RCC 7860 (cell line): ENCODE data around the gene PPDPF.

ENCODE experiments used
- DNase-seq: peaks from one replicate; pipeline ENCODE4 v3.0.0-alpha.2; 2015; ENCODE audit warnings: low spot score
- FAIRE-seq: peaks from 2 replicates; lab custom pipeline; 2012; peaks lifted over from hg19 to GRCh38; lab: Jason Lieb, UNC

The PPDPF gene

DNA sequence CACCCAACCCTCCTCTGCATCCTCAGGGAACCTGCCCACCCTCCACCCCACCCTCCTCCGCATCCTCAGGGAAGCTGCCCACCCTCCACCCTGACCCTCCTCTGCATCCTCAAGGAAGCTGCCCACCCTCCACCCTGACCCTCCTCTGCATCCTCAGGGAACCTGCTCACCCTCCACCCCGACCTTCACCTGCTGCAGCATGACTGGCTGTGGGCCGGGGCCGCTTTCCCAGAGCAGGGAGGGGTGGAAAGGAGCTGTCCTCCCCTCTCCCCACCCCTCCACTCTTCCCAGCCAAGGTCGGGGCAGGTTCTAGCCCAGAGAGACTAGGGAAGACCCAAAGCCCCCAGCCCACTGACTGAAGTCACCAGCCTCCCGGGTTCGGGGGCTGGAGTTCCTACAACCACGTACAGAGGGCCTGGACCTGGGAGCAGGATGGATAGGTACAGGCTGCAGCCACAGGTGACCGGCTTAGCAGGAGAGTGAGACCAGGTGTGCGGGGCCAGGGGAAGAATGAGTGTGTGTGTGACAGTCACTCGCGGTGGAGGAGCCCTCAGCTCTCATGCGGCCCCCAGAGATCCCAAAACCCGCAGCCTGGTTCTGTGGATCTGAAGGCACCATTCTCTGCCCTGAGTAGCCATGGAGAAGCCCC is 33.3 kb upstream of the PPDPF start:
- FAIRE-seq (no peak), DNase-seq (no peak)

DNA sequence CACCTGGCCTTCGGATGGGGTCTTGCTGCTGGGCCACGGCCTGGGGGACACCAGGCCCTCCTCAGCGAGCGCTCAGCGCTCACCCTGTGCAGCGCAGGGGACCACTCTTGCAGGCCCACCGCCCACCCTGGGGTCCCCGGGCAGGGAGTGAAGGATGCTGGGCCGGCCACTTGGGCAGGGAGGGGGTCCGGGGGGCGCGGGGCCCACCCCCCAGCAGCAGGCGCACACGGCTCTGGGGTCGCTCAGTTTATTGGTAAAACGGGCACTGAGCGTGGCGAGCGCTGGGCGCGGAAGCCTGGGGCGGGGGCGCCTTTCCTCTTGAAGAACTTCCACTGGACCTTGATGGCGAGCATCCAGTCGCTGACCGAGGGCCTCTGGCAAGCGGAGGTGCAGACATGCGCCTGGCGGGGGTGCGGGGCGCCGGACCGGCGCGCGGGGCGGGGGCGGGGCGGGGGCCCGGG is 32.8 kb upstream of the PPDPF start:
- no peak for DNase-seq
- FAIRE-seq = no peak

- DNase-seq (no peak), FAIRE-seq (no peak)
Measured at GRCh38 chr20:63488315-63489251, 32.0 kb upstream of the PPDPF start.

DNA sequence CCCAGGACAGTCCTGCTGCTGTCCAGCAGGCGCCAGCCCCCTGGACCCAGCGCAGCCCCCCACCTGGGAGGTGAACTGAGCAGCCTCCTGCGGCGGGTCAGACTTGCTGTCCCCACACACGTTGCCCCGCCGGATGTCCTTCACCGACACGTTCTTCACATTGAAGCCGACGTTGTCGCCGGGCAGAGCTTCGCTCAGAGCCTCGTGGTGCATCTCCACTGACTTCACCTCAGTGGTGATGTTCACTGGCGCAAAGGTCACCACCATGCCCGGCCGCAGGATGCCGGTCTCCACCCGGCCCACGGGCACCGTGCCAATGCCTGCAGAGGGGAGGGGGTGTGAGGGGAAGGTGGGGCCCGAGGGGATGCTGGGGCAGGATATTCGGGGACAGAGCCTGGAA is 30.1 kb upstream of the PPDPF start:
- FAIRE-seq = no peak
- DNase-seq = no peak

DNA sequence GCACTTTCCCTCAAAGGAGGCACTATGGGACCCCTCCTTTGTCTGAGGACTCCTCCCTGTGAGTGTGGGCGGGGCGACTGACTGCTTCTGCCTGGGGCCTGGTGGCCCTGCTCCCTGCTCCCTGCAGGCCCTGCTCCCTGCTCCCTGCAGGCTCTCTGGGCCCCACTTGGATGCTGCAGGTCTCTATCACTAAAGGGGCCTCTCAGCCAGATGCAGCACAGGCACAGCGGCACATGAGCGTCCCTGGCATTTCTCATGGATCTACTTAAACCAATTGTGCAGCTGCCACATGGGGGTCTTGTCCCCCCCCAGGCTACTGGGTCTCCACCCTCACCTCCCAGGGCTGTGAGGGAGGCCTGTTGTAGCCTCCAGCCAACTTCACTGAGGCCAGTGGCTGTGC is 29.5 kb upstream of the PPDPF start:
- FAIRE-seq (no peak), DNase-seq (no peak)

DNA sequence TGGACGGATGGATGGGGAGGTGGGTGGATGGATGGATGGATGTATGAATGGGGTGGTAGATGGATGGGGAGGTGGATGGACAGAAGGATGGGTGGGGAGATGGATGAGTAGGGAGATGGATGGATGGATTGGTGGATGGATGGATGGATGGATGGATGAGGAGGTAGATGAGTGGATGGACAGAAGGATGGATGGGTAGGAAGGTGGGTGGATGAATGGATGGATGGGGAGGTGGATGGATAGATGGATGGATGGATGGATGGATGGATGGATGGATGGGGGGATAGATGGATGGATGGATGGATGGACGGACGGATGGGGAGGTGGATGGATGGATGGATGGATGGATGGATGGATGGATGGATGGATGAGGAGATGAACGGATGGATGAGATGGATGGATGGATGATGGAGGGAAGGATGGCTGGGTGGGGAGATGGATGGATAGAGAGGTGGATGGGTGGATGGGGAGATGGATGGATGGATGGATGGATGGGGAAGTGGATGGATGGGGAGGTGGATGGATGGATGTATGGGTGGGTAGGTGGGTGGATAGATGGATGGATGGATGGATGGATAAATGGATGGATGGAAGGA is 28.8 kb upstream of the PPDPF start:
- FAIRE-seq = no peak

DNA sequence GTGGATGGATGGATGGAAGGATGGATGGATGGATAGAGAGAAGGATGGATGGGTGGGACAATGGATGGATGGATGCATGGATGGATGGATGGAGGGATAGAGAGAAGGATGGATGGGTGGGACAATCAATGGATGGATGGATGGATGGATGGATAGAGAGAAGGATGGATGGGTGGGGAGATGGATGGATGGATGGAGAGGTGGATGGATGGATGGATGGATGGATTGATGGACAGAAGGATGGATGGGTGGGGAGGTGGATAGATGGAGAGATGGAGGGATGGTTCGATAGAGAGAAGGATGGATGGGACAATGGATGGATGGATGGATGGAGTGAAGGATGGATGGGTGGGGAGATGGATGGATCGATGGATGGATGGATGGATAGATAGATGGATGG is 28.0 kb upstream of the PPDPF start:
- FAIRE-seq (no peak), DNase-seq (no peak)

More for the DNA sequence above, 28.8 kb upstream of the PPDPF start:
- no peak for DNase-seq

DNA sequence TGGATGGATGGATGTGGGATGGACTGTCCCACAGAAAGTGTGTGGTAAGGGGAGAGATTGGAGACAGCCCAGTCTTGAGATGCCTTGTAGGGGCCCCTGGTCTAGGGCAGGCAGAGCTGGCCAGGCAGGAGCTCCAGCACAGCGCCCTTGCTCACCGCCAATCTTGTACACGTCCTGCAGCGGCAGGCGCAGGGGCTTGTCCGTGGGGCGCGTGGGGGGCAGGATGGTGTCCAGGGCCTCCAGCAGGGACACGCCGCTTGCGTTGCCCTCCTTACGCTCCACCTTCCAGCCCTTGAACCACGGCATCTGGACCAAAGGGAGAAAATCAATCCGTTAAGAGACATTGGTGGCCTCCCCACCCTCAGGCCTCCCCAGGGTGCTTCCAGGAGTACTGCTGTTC is 27.6 kb upstream of the PPDPF start:
- FAIRE-seq (no peak), DNase-seq (no peak)

GRCh38 chr20:63493563-63494020 is 27.0 kb upstream of the PPDPF start:
- no peak for FAIRE-seq
- no peak for DNase-seq

- no peak for DNase-seq
- FAIRE-seq = no peak
Measured at GRCh38 chr20:63494084-63494419, 26.5 kb upstream of the PPDPF start.

DNA sequence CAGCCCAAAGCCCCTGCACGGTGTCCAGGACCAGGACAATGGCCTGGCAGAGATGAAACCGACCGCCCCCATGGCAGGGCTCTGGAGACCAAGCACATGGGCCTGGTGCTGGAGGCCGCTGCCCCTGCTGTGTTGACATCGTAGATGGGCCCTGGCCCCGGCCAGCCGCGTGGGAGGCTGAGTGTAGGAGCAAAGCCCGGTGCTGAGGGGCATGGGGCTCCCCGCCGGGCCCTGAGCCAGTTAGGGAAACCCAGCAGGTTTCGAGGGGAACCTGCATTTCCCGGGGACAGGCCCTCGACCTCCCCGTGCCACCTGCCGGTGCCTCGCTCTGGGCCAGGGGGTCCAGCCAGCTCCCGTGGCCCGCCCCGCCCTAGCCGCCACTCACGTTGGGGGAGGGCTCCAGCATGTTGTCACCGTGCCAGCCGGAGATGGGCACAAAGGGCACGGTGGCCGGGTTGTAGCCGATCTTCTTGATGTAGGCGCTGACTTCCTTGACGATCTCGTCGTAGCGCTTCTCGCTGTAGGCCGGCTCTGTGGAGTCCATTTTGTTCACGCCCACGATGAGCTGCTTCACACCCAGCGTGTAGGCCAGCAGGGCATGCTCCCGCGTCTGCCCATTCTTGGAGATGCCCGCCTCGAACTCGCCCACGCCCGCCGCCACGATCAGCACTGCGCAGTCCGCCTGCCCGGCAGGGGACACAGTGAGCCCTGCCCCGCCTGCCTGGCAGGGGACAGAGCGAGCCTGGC is 26.0 kb upstream of the PPDPF start:
- FAIRE-seq (no peak), DNase-seq (no peak)

GRCh38 chr20:63495167-63495720 is 25.3 kb upstream of the PPDPF start:
- no peak for FAIRE-seq

GRCh38 chr20:63495741-63496595 is 24.6 kb upstream of the PPDPF start:
- FAIRE-seq = no peak
- no peak for DNase-seq

More at GRCh38 chr20:63495167-63495720, 25.3 kb upstream of the PPDPF start:
- DNase-seq = no peak

GRCh38 chr20:63496596-63497120 is 23.9 kb upstream of the PPDPF start:
- DNase-seq = no peak
- no peak for FAIRE-seq

DNA sequence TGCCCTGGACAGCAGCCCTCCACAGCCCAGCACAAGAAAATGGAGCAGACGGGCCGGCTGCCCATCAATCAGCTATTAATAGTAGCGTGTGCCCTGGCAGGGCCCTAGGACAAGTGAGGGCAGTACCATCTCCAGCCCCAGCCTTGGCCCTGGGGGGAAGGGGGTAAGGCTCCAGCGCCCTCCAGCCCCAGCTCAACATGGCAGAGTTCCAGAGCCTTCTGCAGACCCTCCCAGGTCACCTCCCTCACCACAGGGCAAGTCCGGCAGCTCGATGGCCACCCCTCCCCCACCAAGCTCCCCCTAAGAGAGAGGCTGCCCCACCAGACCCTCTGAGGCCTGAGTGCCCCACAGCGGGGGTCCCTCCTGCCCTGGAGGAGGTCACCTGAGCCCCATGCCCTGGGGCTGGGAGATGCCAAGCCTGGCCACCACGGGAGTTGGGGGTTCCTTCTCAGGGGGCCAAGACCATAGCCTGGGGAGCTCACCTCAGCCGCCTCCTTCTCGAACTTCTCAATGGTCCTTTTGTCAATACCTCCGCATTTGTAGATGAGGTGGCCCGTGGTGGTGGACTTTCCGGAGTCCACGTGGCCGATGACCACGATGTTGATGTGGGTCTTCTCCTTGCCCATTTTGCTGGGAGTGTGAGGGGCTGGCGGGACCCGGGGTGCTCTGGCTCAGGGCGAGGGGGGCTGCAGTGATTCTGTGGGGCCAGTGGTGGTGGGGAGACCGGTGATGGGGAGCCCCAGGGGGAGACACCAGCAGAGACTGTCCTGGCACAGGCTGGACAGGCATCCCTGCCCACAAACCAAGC is 23.2 kb upstream of the PPDPF start:
- FAIRE-seq (no peak), DNase-seq (no peak)

- FAIRE-seq = no peak
- peak; percentile 65 for DNase-seq
Measured at GRCh38 chr20:63497946-63498935, 22.3 kb upstream of the PPDPF start.

GRCh38 chr20:63498960-63499337 is 21.6 kb upstream of the PPDPF start, which contains the start of gene EEF1A2:
TSS of gene EEF1A2 (minus strand) at chr20:63499083. CDS start at chr20:63497763, 1,320 bp downstream.
- FAIRE-seq (no peak), DNase-seq (no peak)
